GM18858 (cell line): ENCODE data around the gene GOLGA6L10.
"Not testable (repeated sequence)": the region's sequence is repeated elsewhere in the genome, so short reads cannot be mapped to it uniquely, and the experiment has no call there.

Experiments used
- ATAC-seq: cut with Tn5 transposase; IDR thresholded peaks from one replicate; pipeline ENCODE4 v1.9.1; 2021; ENCODE audit not compliant: unreplicated experiment

Gene GOLGA6L10

DNA sequence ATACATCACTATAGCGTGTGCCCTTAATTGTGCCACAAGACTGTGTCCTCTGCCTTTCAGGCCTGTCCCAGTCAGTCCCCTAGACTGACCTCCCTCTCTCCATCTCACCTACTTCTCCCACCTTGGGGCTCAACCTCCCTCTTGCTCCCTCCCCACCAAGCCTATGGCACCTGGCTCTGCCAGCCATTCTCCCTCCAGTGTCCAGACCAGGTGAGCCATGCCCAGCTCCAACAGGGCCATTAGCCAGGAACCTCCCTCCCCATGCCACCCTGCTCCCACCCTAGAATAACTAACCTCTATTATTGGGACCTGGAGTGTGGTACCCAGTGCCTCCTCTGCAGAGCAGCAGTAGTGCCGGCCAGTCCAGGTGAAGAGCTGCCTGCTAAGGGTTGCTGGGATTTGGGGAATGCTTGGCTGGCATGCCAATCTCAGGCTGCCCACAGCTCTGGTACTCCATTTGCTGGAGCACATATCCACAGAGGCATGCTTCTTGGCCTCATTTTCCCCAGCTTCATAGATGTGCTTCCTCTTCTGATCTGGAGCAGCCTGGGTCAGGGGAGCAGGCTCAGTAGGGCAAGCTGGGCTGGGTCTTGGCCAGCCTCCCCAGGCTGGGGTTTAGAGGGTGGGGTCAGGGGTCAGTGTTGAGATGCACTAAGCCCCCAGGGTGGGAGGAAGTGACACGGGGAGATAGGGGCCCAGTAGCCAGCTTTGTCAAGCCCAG, 47.8 kb downstream of the GOLGA6L10 start:
- no peak for ATAC-seq

DNA sequence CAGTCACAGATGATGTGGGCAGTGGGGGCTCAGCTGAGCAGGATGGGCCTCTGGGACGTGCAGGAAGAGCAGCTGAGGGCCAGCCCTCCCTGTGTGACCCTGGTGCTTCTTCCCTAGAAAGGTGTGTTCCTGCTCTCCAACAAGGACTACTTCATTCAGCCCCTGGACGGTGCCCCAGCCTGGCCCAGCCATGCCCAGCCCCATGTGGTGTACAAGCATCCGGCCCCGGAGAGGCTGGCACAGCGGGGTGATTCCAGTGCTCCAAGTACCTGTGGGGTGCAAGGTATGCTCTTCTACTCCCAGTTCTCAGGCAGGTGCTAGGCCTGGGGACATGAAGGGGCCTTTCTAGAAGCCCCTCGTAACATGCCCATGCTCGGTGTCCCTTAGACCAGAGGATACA, 48.4 kb downstream of the GOLGA6L10 start:
- ATAC-seq, result no peak

DNA sequence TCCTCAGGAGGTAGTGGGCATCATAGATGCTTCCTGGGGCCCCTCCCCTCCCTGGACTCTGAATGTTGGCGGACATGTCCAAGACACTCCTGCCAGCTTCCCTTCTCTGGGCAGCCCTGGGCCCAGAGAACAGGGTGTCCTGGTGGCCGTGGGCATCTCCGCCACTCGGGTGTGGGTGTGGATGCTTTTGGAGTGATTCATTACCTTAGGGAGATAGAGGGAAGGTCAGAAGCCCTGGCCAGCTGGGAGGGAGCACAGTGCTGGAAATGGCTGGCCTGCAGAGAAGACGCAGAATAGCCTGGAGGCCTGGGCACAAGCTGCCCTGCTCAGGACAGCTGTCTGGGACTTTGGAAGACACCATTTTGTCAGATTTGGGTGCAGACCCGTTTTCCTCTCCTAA, 48.9 kb downstream of the GOLGA6L10 start:
- ATAC-seq, result not testable (repeated sequence)

DNA sequence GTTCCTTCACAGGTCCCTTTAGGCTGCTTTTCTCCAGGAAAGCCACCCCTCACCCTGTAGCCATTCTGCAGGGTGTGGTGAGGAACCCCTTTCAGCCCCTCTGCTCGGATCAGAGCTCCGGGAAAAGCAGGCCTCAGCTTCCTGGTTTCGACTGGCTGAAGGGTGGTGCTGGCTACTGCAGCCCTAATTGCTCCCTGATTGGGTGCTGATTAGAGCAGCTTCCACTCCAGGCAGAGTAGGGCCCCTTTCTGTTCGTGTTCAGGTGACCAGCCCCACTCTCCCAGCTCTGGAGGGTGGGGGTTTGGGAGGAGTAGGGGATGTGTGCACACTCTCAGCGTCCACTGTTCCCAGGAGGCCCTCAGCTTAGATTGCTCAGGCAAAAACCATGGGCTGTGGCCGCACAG, 49.8 kb downstream of the GOLGA6L10 start:
- ATAC-seq, result not testable (repeated sequence)

DNA sequence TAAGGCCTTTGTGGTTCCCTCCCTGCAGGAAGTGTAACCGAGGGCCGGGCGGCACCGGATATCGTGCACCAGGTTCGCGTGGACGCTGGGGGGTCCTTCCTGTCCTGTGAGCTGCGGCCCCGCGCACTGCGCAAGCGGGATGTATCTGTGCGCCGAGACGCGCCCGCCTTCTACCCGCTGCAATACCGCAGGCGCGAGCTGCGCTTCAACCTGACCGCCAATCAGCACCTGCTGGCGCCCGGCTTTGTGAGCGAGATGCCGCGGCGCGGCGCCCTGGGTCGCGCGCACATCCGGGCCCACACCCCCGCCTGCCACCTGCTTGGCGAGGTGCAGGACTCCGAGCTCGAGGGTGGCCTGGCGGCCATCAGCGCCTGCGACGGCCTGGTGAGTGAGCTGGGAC, 50.8 kb downstream of the GOLGA6L10 start:
- ATAC-seq, result no peak

DNA sequence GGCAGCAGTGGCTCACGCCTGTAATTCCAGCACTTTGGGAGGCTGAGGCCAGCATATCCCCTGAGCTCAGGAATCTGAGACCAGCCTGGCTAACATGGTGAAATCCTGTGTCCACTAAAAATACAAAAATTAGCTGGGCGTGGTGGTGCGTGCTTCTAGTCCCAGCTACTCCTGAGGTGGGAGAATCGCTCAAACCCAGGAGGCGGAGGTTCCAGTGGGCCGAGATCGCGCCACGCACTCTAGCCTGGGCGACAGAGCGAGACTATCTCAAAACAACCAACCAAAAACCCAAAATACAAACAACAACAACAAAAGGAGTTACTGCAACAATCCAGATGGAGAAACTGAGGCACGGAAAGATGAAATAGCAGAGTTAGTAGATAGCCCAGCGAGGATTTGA, 51.2 kb downstream of the GOLGA6L10 start:
- ATAC-seq, result no peak

DNA sequence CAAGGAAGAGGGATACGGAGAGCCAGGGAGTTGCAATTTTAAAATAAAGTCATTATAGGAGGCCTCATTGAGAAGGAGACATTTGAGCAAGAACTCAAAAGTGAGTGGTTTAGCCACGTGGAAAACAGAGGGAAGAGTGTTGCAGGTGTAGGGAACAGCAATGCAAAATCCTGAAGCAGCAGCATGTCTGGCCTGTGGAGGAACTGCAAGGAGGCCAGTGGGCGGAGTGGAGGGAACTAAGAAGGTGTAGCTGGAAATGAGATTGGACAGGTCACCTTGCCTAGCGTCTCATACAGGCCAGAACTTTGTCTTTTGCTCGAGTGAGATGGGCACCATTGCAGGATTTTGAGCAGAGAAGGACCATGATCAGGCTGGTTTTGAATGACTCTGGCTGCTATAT, 51.7 kb downstream of the GOLGA6L10 start:
- no peak for ATAC-seq

DNA sequence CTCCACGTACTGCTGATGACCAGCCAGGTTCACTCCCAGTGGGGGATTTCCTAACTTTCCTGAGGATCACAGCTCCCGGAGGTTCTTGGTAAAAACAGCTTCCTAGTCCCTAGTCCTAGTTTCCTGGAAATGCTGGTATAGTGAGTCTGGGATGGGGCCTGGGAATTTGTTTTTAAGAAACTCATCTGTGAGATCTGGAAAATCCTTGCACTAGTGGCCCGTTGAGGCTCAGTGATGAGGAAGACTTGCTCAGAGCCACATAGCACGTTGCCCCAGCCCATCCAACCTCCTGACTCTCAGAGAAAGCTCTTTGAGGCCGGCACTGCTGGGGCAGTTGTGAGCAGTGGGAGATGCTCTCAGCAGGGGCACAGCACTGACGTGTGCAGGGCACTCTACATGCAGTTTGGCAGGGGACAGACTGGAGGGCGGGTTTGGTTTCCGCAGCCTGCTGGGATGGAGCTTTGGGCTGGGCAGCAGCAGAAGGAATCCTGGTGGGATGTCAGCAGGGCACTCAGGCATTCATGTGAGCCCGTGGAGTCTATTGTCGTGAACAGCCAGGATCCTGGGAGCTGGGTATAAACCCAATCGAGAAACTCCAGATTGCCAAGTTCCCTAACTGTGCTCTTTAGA, 55.1 kb downstream of the GOLGA6L10 start:
- no peak for ATAC-seq

DNA sequence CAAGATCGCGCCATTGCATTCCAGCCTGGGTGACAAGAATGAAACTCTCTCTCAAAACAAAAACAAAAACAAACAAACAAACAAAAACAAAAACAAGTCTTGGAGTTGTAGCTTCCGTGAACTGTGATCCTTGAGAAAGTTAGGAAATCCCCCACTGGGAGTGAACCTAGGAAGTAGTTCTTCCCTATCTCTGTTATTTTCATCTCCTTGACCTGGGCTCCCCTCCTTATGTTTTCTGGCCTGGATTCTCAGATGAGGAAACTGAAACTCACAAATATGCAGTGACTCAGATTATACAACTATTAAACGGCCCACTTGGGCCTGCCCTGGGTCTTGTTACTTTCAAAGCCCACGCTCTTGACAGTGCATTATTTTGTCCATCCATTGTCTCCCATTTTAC, 57.0 kb downstream of the GOLGA6L10 start:
- no peak for ATAC-seq
